K562 (cell line): ENCODE data around the gene RBM27. TPM values are rescaled to one million over a fixed set of nuclear protein-coding genes. Genes with fewer than 3 reads are reported as not detected.

Experiments used
- BDP1 ChIP-seq: IDR thresholded peaks from 3 replicates; pipeline ENCODE4 v1.6.1; 2011; ENCODE audit not compliant: insufficient read length, insufficient read depth
- CGGBP1 ChIP-seq: fragments of 250-450 bp; sonication (Bioruptor Pico); IDR thresholded peaks from 2 replicates; pipeline ENCODE4 v1.9.0; 2021; ENCODE audit warnings: mild to moderate bottlenecking
- CREB3L1 ChIP-seq: fragments of 450-650 bp; IDR thresholded peaks from 2 replicates; pipeline ENCODE4 v1.6.1; 2014; ENCODE audit warnings: low read depth, mild to moderate bottlenecking, moderate library complexity, borderline replicate concordance
- FOXK1 ChIP-seq: sonication (generic); formaldehyde crosslinking; IDR thresholded peaks from 2 replicates; pipeline ENCODE4 v1.8.0; 2022; ENCODE audit warnings: missing genetic modification reagents, mild to moderate bottlenecking, borderline replicate concordance
- ILK ChIP-seq: fragments of 450-650 bp; IDR thresholded peaks from 2 replicates; pipeline ENCODE4 v1.6.1; 2016; ENCODE audit warnings: missing genetic modification characterization, low read depth, mild to moderate bottlenecking, missing compliant biosample characterization, moderate library complexity, borderline replicate concordance
- JUN ChIP-seq, 2 experiments: sonication (generic) in 1 of 2; formaldehyde crosslinking in 1 of 2; IDR thresholded peaks; 2 replicates each; pipeline versions ENCODE4 v1.6.1 to v1.8.0; 2012 to 2022; ENCODE audit warnings: borderline replicate concordance in 2 of 2, mild to moderate bottlenecking in 2 of 2, improper control_type of control experiment in 1 of 2, low read depth in 1 of 2, low read length in 1 of 2, missing genetic modification reagents in 1 of 2
- POLR2A ChIP-seq: fragments of 450-650 bp; conservative IDR thresholded peaks from 2 replicates; pipeline ENCODE4 v1.6.1; 2016
- POU5F1 ChIP-seq: fragments of 150-350 bp; IDR thresholded peaks from 2 replicates; pipeline ENCODE4 v1.6.1; 2014; ENCODE audit warnings: borderline replicate concordance, low read length, low read depth, mild to moderate bottlenecking; ENCODE audit not compliant: partially characterized antibody
- PPARD ChIP-seq: fragments of 250-450 bp; sonication (Bioruptor Pico); IDR thresholded peaks from 2 replicates; pipeline ENCODE4 v1.8.0; 2022; ENCODE audit warnings: inconsistent platforms, mild to moderate bottlenecking, moderate library complexity
- RAD51 ChIP-seq: fragments of 450-650 bp; IDR thresholded peaks from 2 replicates; pipeline ENCODE4 v1.7.1; 2016; ENCODE audit warnings: low read depth, mild to moderate bottlenecking, borderline replicate concordance
- RFX1 ChIP-seq: fragments of 450-650 bp; IDR thresholded peaks from 2 replicates; pipeline ENCODE4 v1.6.1; 2016; ENCODE audit warnings: mild to moderate bottlenecking, moderate library complexity
- THRAP3 ChIP-seq: fragments of 450-650 bp; IDR thresholded peaks from 2 replicates; pipeline ENCODE4 v1.6.1; 2016; ENCODE audit warnings: mild to moderate bottlenecking, inconsistent platforms, borderline replicate concordance
- THRB ChIP-seq: fragments of 450-650 bp; formaldehyde crosslinking; conservative IDR thresholded peaks from 2 replicates; pipeline ENCODE4 v1.4.0; 2022; ENCODE audit warnings: mild to moderate bottlenecking, missing genetic modification characterization
- TRIM24 ChIP-seq, 2 experiments: fragments of 450-650 bp; IDR thresholded peaks; 2 replicates each; pipeline ENCODE4 v1.6.1; 2016
- TRIM25 ChIP-seq: fragments of 450-650 bp; IDR thresholded peaks from 2 replicates; pipeline ENCODE4 v1.7.0; 2016; ENCODE audit warnings: borderline replicate concordance
- ZBTB33 ChIP-seq: sonication (generic); formaldehyde crosslinking; IDR thresholded peaks from 2 replicates; pipeline ENCODE4 v1.8.1; 2023; ENCODE audit warnings: mild to moderate bottlenecking, missing genetic modification reagents
- ZBTB34 ChIP-seq: fragments of 250-450 bp; sonication (Bioruptor Pico); IDR thresholded peaks from 2 replicates; pipeline ENCODE4 v1.8.0; 2021; ENCODE audit warnings: mild to moderate bottlenecking, moderate library complexity
- ZNF644 ChIP-seq: fragments of 200-800 bp; sonication (Bioruptor generic); IDR thresholded peaks from 2 replicates; pipeline ENCODE4 v1.6.1; 2016; ENCODE audit warnings: low read depth, missing genetic modification characterization, missing compliant biosample characterization
- polyA plus RNA-seq, 8 experiments: library from polyadenylated mRNA; depleted of rRNA in 4 of 8; stranded (reverse) in 5 of 8; unstranded in 3 of 8; fragments of >200 nt; fragmentation: Nextera tagmentation in 2 of 8; fragmentation: Illumina TruSeq in 1 of 8; extraction: Ambion mirVana in 2 of 8; extraction: Trizol in 1 of 8; gene quantifications; 2 replicates each; pipeline versions ENCODE4 v1.2.1 to v1.2.3, GENCODE V29; 2011 to 2014; ENCODE audit warnings: inconsistent platforms in 1 of 8, missing spikeins in 1 of 8
- total RNA-seq, 7 experiments: library from RNA; depleted of rRNA in 6 of 7; stranded (reverse); fragments of >200 nt in 6 of 7; fragmentation: Illumina TruSeq in 2 of 7; extraction: Trizol in 2 of 7; gene quantifications; 2 replicates each; pipeline versions ENCODE4 v1.2.1 to v1.2.3, GENCODE V29; 2011 to 2021; ENCODE audit warnings: low replicate concordance in 1 of 7

Gene RBM27
- total and polyA plus RNA-seq, 9 of the 15 experiments (the other 6 are each of a cell fraction or from before 2014, with no cell fraction given): 5.3 to 45.4 (median 29.1) TPM

- TF ChIP-seq ZBTB33 (CRISPR knock-in tag) (no peak), ZNF644 (tag) (no peak), POLR2A (peak; percentile 88), CGGBP1 (no peak), CREB3L1 (peak; percentile 82; the same call in 1 of the 2 replicates), THRB (CRISPR knock-in tag) (no peak), RAD51 (no peak), THRAP3 (no peak), POU5F1 (no peak), TRIM24 (IDR thresholded peaks at IDR 0.05) (no peak), ZBTB34 (CRISPR knock-in tag) (no peak), TRIM25 (no peak), FOXK1 (CRISPR knock-in tag) (no peak), BDP1 (no peak), ILK (tag) (no peak), RFX1 (no peak), PPARD (CRISPR knock-in tag) (no peak), JUN (IDR thresholded peaks at IDR 0.05; ENCODE audit: borderline replicate concordance, low read depth, low read length) (peak; percentile 30; the same call in 1 of the 2 replicates), JUN (CRISPR knock-in tag; IDR thresholded peaks at IDR 0.05; ENCODE audit: borderline replicate concordance) (no peak; the same call in 1 of the 2 replicates)
Observed at GRCh38 chr5:146203011-146203871, at the start of gene RBM27 (continued).
